ENCODE results near the gene SMIM3. TPM values are rescaled to one million over a fixed set of nuclear protein-coding genes. Genes with fewer than 3 reads are reported as not detected.
A peak's percentile ranks its signal among the peaks of the same experiment; 100 is the strongest.

SMIM3 gene
- total and polyA plus RNA-seq, 10 of the 15 experiments (the other 5 are each of a cell fraction or from before 2014, with no cell fraction given) = 1.0 to 14.3 (median 7.7) TPM

GRCh38 chr5:150758203-150758530 is 20.4 kb upstream of the SMIM3 start:
- peak overlapping the region; percentile 56 for H3K4me2 ChIP-seq (ENCODE audit: control insufficient read depth, insufficient read depth)
- intact Hi-C loops (cut with micrococcal nuclease; ENCODE audit: unreplicated experiment) = loop anchor here (2.0 kb wide), 1 partner anchor 23 kb away; no protein-coding TSS in a partner anchor
- H2AFZ ChIP-seq (ENCODE audit: control insufficient read depth, low read depth, low read length) = peak overlapping the region; percentile 100
- FAIRE-seq = no peak
- WGBS (ENCODE audit: insufficient coverage, insufficient replicate concordance, low lambda C conversion rate, missing lambda C conversion rate) = 0% methylated on average over 12 of the region's 12 CpGs
- POLR2A ChIA-PET = interaction anchor here (1.0 to 2.1 kb wide), 6 partner anchors 8 to 308 kb away, joined by 3 to 7 read pairs (median 4); partner anchors contain the start of gene RBM22
- in situ Hi-C loops (cut with MboI) = no loop called here
- H3K4me3 ChIP-seq = peak overlapping the region; percentile 95
- SMC1A ChIA-PET (ENCODE audit: uncharacterized antibody, unreplicated experiment) = interaction anchor here (0.9 to 4.3 kb wide), 9 partner anchors 21 to 400 kb away, joined by 3 to 20 read pairs (median 4); partner anchors contain the start of genes ANXA6, IRGM, RBM22 and SMIM3
- CTCF ChIA-PET = interaction anchor here (1.1 to 3.6 kb wide), 5 partner anchors 9 to 494 kb away, joined by 3 to 19 read pairs (median 5); partner anchors contain the start of genes GM2A, RBM22 and SMIM3
- H3K27ac ChIP-seq (ENCODE audit: control insufficient read depth, insufficient read depth) = peak overlapping the region; percentile 95
- H3K9ac ChIP-seq (ENCODE audit: control insufficient read depth, insufficient read depth, low read length) = peak overlapping the region; percentile 83
- H3K4me1 ChIP-seq (ENCODE audit: control insufficient read depth, insufficient read depth, low read length) = peaks cover 4% of the 10 kb centered on the region; the same call in 1 of the 2 replicates
- no peak; the same call in 1 of the 2 replicates for TF ChIP-seq PML (IDR thresholded peaks at IDR 0.05; ENCODE audit: low read length)
- TF ChIP-seq ZNF217 (IDR thresholded peaks at IDR 0.05) = no peak
- 0 out of 2 replicates have a peak, but pooled peaks have one; percentile 3 for TF ChIP-seq SPI1 (IDR thresholded peaks at IDR 0.05; ENCODE audit: borderline replicate concordance, insufficient read depth, low read depth, low read length)
- TF ChIP-seq CBX5 (IDR thresholded peaks at IDR 0.05; ENCODE audit: low read depth) = no peak
- no peak for TF ChIP-seq WRNIP1 (IDR thresholded peaks at IDR 0.05; ENCODE audit: borderline replicate concordance, low read depth, low read length)
- TF ChIP-seq MEF2B (IDR thresholded peaks at IDR 0.05; ENCODE audit: partially characterized antibody, poor library complexity, severe bottlenecking) = no peak
- TF ChIP-seq PBX3 (IDR thresholded peaks at IDR 0.05; ENCODE audit: insufficient replicate concordance, low read depth, low read length) = no peak
- no peak for TF ChIP-seq HDAC2 (IDR thresholded peaks at IDR 0.05)
- TF ChIP-seq EP300 (IDR thresholded peaks at IDR 0.05; ENCODE audit: borderline replicate concordance in 1 of 2, control insufficient read depth in 1 of 2, low read depth in 2 of 2, low read length in 2 of 2) = no peak
- TF ChIP-seq BACH1 (IDR thresholded peaks at IDR 0.05; ENCODE audit: borderline replicate concordance) = 0 out of 2 replicates have a peak, but pooled peaks have one; percentile 37
- H3K27me3 ChIP-seq (replicated peaks in 1 of 2; ENCODE audit: control insufficient read depth in 2 of 2, insufficient read depth in 2 of 2, low read length in 1 of 2) = no peaks in the 10 kb centered on the region
- RAD21 ChIA-PET (ENCODE audit: unreplicated experiment) = interaction anchor here (0.9 to 1.6 kb wide), 2 partner anchors 21 to 57 kb away, joined by 3 to 4 read pairs; partner anchors contain the start of gene RBM22
- ATAC-seq = peak; percentile 44
- no peak for DNase-seq (ENCODE audit: low read depth, low spot score)
- no peaks in the 10 kb centered on the region for H4K20me1 ChIP-seq (ENCODE audit: control insufficient read depth, insufficient read depth)
- H3K9me3 ChIP-seq (replicated peaks; ENCODE audit: control insufficient read depth, insufficient read depth, low read length) = no peaks in the 10 kb centered on the region
- peaks cover 2 to 14% of the 10 kb centered on the region in 2 experiments; a peak in 3 of 4 replicates for H3K36me3 ChIP-seq (ENCODE audit: control insufficient read depth in 2 of 2, insufficient read depth in 2 of 2, low read length in 1 of 2)
- peaks cover 29% of the 10 kb centered on the region for H3K79me2 ChIP-seq (ENCODE audit: control insufficient read depth, insufficient read depth, low read length)
- no TSS peak for BruUV-seq (replicated peaks)

Data from GM12878 (cell line).